HG02943 (cell line): ENCODE results near the gene INSIG1.
A peak's percentile ranks its signal among the peaks of the same experiment; 100 is the strongest.

ENCODE experiments used
- ATAC-seq: cut with Tn5 transposase; IDR thresholded peaks from one replicate; pipeline ENCODE4 v1.9.1; 2021; ENCODE audit warnings: mild to moderate bottlenecking, low read depth, moderate library complexity; ENCODE audit not compliant: unreplicated experiment

The INSIG1 gene

GRCh38 chr7:155283565-155284194 is 14.0 kb upstream of the INSIG1 start:
- ATAC-seq, result peak; percentile 85

- no peak for ATAC-seq
Observed at GRCh38 chr7:155284496-155285274, 13.0 kb upstream of the INSIG1 start.

GRCh38 chr7:155285423-155285822 is 12.3 kb upstream of the INSIG1 start:
- no peak for ATAC-seq

- no peak for ATAC-seq
Observed at GRCh38 chr7:155285833-155286232, 11.8 kb upstream of the INSIG1 start.

- no peak for ATAC-seq
Observed at GRCh38 chr7:155286686-155287085, 11.0 kb upstream of the INSIG1 start.

- ATAC-seq, result no peak
Observed at GRCh38 chr7:155287284-155287935, 10.3 kb upstream of the INSIG1 start.

GRCh38 chr7:155288055-155288454 is 9.6 kb upstream of the INSIG1 start:
- no peak for ATAC-seq

GRCh38 chr7:155289107-155289506 is 8.6 kb upstream of the INSIG1 start:
- no peak for ATAC-seq

GRCh38 chr7:155289949-155290501 is 7.7 kb upstream of the INSIG1 start:
- no peak for ATAC-seq

GRCh38 chr7:155291045-155291530 is 6.6 kb upstream of the INSIG1 start:
- no peak for ATAC-seq

- no peak for ATAC-seq
Observed at GRCh38 chr7:155291729-155292128, 5.9 kb upstream of the INSIG1 start.

- ATAC-seq, result no peak
Observed at GRCh38 chr7:155292680-155293226, 4.9 kb upstream of the INSIG1 start.

- no peak for ATAC-seq
Observed at GRCh38 chr7:155293721-155294510, 3.8 kb upstream of the INSIG1 start.

GRCh38 chr7:155294511-155294778 is 3.2 kb upstream of the INSIG1 start:
- ATAC-seq, result no peak

GRCh38 chr7:155295511-155295910 is 2.2 kb upstream of the INSIG1 start:
- no peak for ATAC-seq

GRCh38 chr7:155296006-155296787 is 1.5 kb upstream of the INSIG1 start:
- ATAC-seq, result no peak

- peak; percentile 14 for ATAC-seq
Observed at GRCh38 chr7:155296788-155297516, 726 bp upstream of the INSIG1 start.

- peak; percentile 0 for ATAC-seq
Observed at GRCh38 chr7:155298288-155298833, 683 bp downstream of the INSIG1 start.
